OCI-LY1 (cell line): ENCODE measurements around the gene DNAJC5G.
A peak's percentile ranks its signal among the peaks of the same experiment; 100 is the strongest.
"Not testable (repeated sequence)": the region's sequence is repeated elsewhere in the genome, so short reads cannot be mapped to it uniquely, and the experiment has no call there.

Experiments used
- H2AFZ ChIP-seq: fragments of 200-600 bp; sonication (generic), shearing (Covaris generic); 2 replicates; pipeline ENCODE4 v1.6.0; 2014; ENCODE audit warnings: antibody characterized with exemption, mild to moderate bottlenecking, low read length
- H3F3A ChIP-seq: fragments of 200-600 bp; sonication (generic), shearing (Covaris generic); 2 replicates; pipeline ENCODE4 v1.6.0; 2014; ENCODE audit warnings: mild to moderate bottlenecking, antibody characterized with exemption, low read length, moderate library complexity; ENCODE audit not compliant: insufficient read depth
- H3K27ac ChIP-seq: fragments of 200-600 bp; sonication (generic); 2 replicates; pipeline ENCODE4 v1.5.1; 2014; ENCODE audit warnings: low read length, mixed run types, mild to moderate bottlenecking, low read depth; ENCODE audit not compliant: poor library complexity, severe bottlenecking
- H3K27me3 ChIP-seq: fragments of 200-600 bp; sonication (generic); 2 replicates; pipeline ENCODE4 v1.6.0; 2014; ENCODE audit warnings: antibody characterized with exemption, mild to moderate bottlenecking, low read length, moderate library complexity; ENCODE audit not compliant: insufficient read depth
- H3K36me3 ChIP-seq: fragments of 200-600 bp; sonication (generic); 2 replicates; pipeline ENCODE4 v1.6.1; 2014; ENCODE audit warnings: mild to moderate bottlenecking, antibody characterized with exemption, low read length, moderate library complexity, mixed read lengths; ENCODE audit not compliant: insufficient read depth
- H3K4me1 ChIP-seq: fragments of 200-600 bp; sonication (generic); 2 replicates; pipeline ENCODE4 v1.5.1; 2014; ENCODE audit warnings: mild to moderate bottlenecking, low read length, moderate library complexity; ENCODE audit not compliant: insufficient read depth, severe bottlenecking
- H3K4me2 ChIP-seq: fragments of 200-600 bp; sonication (generic), shearing (Covaris generic); 2 replicates; pipeline ENCODE4 v1.6.1; 2014; ENCODE audit warnings: low read length
- H3K4me3 ChIP-seq: fragments of 200-600 bp; sonication (generic); 2 replicates; pipeline ENCODE4 v1.5.1; 2014; ENCODE audit warnings: low read length, low read depth, mild to moderate bottlenecking, mixed read lengths; ENCODE audit not compliant: poor library complexity, severe bottlenecking
- H3K79me2 ChIP-seq: fragments of 200-600 bp; shearing (Covaris generic); 2 replicates; pipeline ENCODE4 v1.6.1; 2016; ENCODE audit warnings: mixed run types, low read length, mixed read lengths; ENCODE audit not compliant: insufficient read depth
- H3K9ac ChIP-seq: fragments of 200-600 bp; sonication (generic), shearing (Covaris generic); 2 replicates; pipeline ENCODE4 v1.6.1; 2014; ENCODE audit warnings: mild to moderate bottlenecking, low read length, mixed read lengths
- H3K9me2 ChIP-seq: fragments of 200-600 bp; sonication (generic), shearing (Covaris generic); 2 replicates; pipeline ENCODE4 v1.6.1; 2014; ENCODE audit warnings: low read depth, mild to moderate bottlenecking, low read length, mixed read lengths
- H3K9me3 ChIP-seq: fragments of 200-600 bp; shearing (Covaris generic); 2 replicates; pipeline ENCODE4 v1.6.1; 2014; ENCODE audit warnings: low read length, mixed read lengths
- H4K20me1 ChIP-seq: fragments of 200-600 bp; sonication (generic), shearing (Covaris generic); 2 replicates; pipeline ENCODE4 v1.6.0; 2016; ENCODE audit warnings: mild to moderate bottlenecking, low read length; ENCODE audit not compliant: insufficient read depth
- EZH2 ChIP-seq: fragments of 200-600 bp; sonication (generic), shearing (Covaris generic); IDR thresholded peaks from 2 replicates; pipeline ENCODE4 v1.8.0; 2017; ENCODE audit warnings: borderline replicate concordance, mixed run types, mild to moderate bottlenecking, antibody characterized with exemption, low read length, moderate library complexity, mixed read lengths
- TF ChIP-seq, protein P1 (sequence below): fragments of 200-600 bp; sonication (generic), shearing (Covaris generic); IDR thresholded peaks from 2 replicates; pipeline ENCODE4 v1.5.1; 2017; ENCODE audit warnings: mild to moderate bottlenecking, antibody characterized with exemption, low read length, moderate library complexity, mixed read lengths

Gene DNAJC5G

GRCh38 chr2:27316655-27317412 lies 41.6 kb downstream of the DNAJC5G start:
- Histone ChIP-seq H3K79me2 (no peaks in the 10 kb centered on the region), H3K4me3 (no peak overlapping the region), H3K9ac (no peak overlapping the region), H3K27me3 (no peaks in the 10 kb centered on the region), H3K9me3 (no peaks in the 10 kb centered on the region), H4K20me1 (no peaks in the 10 kb centered on the region), H3K4me2 (no peak overlapping the region), H2AFZ (no peak overlapping the region), H3K36me3 (peaks cover 15% of the 10 kb centered on the region), H3K9me2 (no peaks in the 10 kb centered on the region), H3K27ac (no peak overlapping the region), H3F3A (no peaks in the 10 kb centered on the region), H3K4me1 (peaks cover 6% of the 10 kb centered on the region)
- TF ChIP-seq, protein P1, sequence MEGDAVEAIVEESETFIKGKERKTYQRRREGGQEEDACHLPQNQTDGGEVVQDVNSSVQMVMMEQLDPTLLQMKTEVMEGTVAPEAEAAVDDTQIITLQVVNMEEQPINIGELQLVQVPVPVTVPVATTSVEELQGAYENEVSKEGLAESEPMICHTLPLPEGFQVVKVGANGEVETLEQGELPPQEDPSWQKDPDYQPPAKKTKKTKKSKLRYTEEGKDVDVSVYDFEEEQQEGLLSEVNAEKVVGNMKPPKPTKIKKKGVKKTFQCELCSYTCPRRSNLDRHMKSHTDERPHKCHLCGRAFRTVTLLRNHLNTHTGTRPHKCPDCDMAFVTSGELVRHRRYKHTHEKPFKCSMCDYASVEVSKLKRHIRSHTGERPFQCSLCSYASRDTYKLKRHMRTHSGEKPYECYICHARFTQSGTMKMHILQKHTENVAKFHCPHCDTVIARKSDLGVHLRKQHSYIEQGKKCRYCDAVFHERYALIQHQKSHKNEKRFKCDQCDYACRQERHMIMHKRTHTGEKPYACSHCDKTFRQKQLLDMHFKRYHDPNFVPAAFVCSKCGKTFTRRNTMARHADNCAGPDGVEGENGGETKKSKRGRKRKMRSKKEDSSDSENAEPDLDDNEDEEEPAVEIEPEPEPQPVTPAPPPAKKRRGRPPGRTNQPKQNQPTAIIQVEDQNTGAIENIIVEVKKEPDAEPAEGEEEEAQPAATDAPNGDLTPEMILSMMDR = no peak
- no peak for TF ChIP-seq EZH2

GRCh38 chr2:27319839-27320238 lies 44.6 kb downstream of the DNAJC5G start:
- H3K9me2 ChIP-seq, H3K4me2 ChIP-seq, H2AFZ ChIP-seq, H3K4me3 ChIP-seq, H3K79me2 ChIP-seq, H3K9me3 ChIP-seq, H4K20me1 ChIP-seq, H3F3A ChIP-seq, H3K9ac ChIP-seq, H3K27ac ChIP-seq, H3K27me3 ChIP-seq: not testable (repeated sequence)
- peaks cover 10% of the 10 kb centered on the region; the same call in 1 of the 2 replicates for H3K36me3 ChIP-seq
- peaks cover 21% of the 10 kb centered on the region for H3K4me1 ChIP-seq

- peak overlapping the region; percentile 99; the same call in 1 of the 2 replicates for H3K4me2 ChIP-seq
- no peak overlapping the region for H3K4me3 ChIP-seq
- H3K36me3 ChIP-seq = peaks cover 14% of the 10 kb centered on the region
- H3K4me1 ChIP-seq = peaks cover 21% of the 10 kb centered on the region
- H3K27me3 ChIP-seq = no peaks in the 10 kb centered on the region
- H3K79me2 ChIP-seq = peaks cover 3% of the 10 kb centered on the region; the same call in 1 of the 2 replicates
- no peaks in the 10 kb centered on the region for H4K20me1 ChIP-seq
- H3K9ac ChIP-seq = peak overlapping the region; percentile 100; the same call in 1 of the 2 replicates
- no peak for TF ChIP-seq EZH2
- TF ChIP-seq, protein P1 = no peak
- H3K9me2 ChIP-seq = no peaks in the 10 kb centered on the region
- H2AFZ ChIP-seq = no peak overlapping the region
- H3F3A ChIP-seq = peaks cover 5% of the 10 kb centered on the region
- H3K27ac ChIP-seq = no peak overlapping the region
- no peaks in the 10 kb centered on the region for H3K9me3 ChIP-seq
These were observed 45.8 kb downstream of the DNAJC5G start for GRCh38 chr2:27320958-27321543.
